ENCODE results near the gene TFEC.
"Not testable (repeated sequence)": the region's sequence is repeated elsewhere in the genome, so short reads cannot be mapped to it uniquely, and the experiment has no call there.

TFEC gene

GRCh38 chr7:116013675-116014074, 16.9 kb downstream of the TFEC start:
- Histone ChIP-seq H3K9ac (no peak overlapping the region), H3K27ac (no peak overlapping the region), H4K20me1 (peaks cover 0 to 24% (median 0%) of the 10 kb centered on the region in 11 experiments; a peak in 3 of 22 replicates), H3K4me2 (no peak overlapping the region), H3K36me3 (no peaks in the 10 kb centered on the region; a peak in 1 of 22 replicates), H3K4me3 (no peak overlapping the region), H3K4me1 (peaks cover 0 to 16% (median 0%) of the 10 kb centered on the region in 10 experiments; a peak in 5 of 20 replicates), H3K9me3 (replicated peaks in 1 of 11) (no peaks in the 10 kb centered on the region), H3K27me3 (no peaks in the 10 kb centered on the region)
- no peak for TF ChIP-seq Cebpa-rat (IDR thresholded peaks at IDR 0.05)

- no peak overlapping the region for H3K27ac ChIP-seq
- no peaks in the 10 kb centered on the region for H3K27me3 ChIP-seq
- H3K9me3 ChIP-seq (replicated peaks in 1 of 11): peaks cover 0 to 14% (median 3%) of the 10 kb centered on the region in 11 experiments; a peak in 11 of 22 replicates
- H3K9ac ChIP-seq: no peak overlapping the region
- H3K4me3 ChIP-seq: no peak overlapping the region
- H3K4me1 ChIP-seq: peaks cover 0 to 15% (median 0%) of the 10 kb centered on the region in 10 experiments; a peak in 4 of 20 replicates
- no peak for TF ChIP-seq Cebpa-rat (IDR thresholded peaks at IDR 0.05)
- H4K20me1 ChIP-seq: peaks cover 0 to 24% (median 0%) of the 10 kb centered on the region in 11 experiments; a peak in 3 of 22 replicates
- H3K4me2 ChIP-seq: no peak overlapping the region
- peaks cover 0 to 14% (median 0%) of the 10 kb centered on the region in 11 experiments; a peak in 4 of 22 replicates for H3K36me3 ChIP-seq
Observed at GRCh38 chr7:116011584-116011983, 19.0 kb downstream of the TFEC start.

- not testable (repeated sequence) for H3K27ac ChIP-seq, H3K4me3 ChIP-seq, H3K4me2 ChIP-seq, H3K9ac ChIP-seq, H4K20me1 ChIP-seq, H3K27me3 ChIP-seq, H3K4me1 ChIP-seq
- Histone ChIP-seq H3K36me3 (peaks cover 0 to 35% (median 0%) of the 10 kb centered on the region in 11 experiments; a peak in 5 of 22 replicates), H3K9me3 (replicated peaks in 1 of 11) (peaks cover 0 to 50% (median 18%) of the 10 kb centered on the region in 11 experiments; a peak in 15 of 22 replicates)
Observed at GRCh38 chr7:116004762-116005161, 25.8 kb downstream of the TFEC start.

- Histone ChIP-seq H3K9me3 (replicated peaks in 1 of 11) (peaks cover 0 to 25% (median 0%) of the 10 kb centered on the region in 11 experiments; a peak in 5 of 22 replicates), H4K20me1 (peaks cover 0 to 28% (median 0%) of the 10 kb centered on the region in 11 experiments; a peak in 4 of 22 replicates)
Observed at GRCh38 chr7:115997221-115997620, 33.3 kb downstream of the TFEC start.

GRCh38 chr7:115995701-115996100, 34.9 kb downstream of the TFEC start:
- Histone ChIP-seq H3K4me1 (no peaks in the 10 kb centered on the region), H3K9ac (no peak overlapping the region), H3K36me3 (peaks cover 0 to 9% (median 0%) of the 10 kb centered on the region in 11 experiments; a peak in 1 of 22 replicates), H3K27me3 (no peaks in the 10 kb centered on the region), H3K9me3 (replicated peaks in 1 of 11) (peaks cover 0 to 15% (median 0%) of the 10 kb centered on the region in 11 experiments; a peak in 5 of 22 replicates), H4K20me1 (peaks cover 0 to 19% (median 0%) of the 10 kb centered on the region in 11 experiments; a peak in 3 of 22 replicates), H3K4me2 (no peak overlapping the region), H3K4me3 (no peak overlapping the region), H3K27ac (no peak overlapping the region)
- no peak for TF ChIP-seq Cebpa-rat (IDR thresholded peaks at IDR 0.05)

More at GRCh38 chr7:115997221-115997620, 33.3 kb downstream of the TFEC start:
- no peak for TF ChIP-seq Cebpa-rat (IDR thresholded peaks at IDR 0.05)
- H3K27ac ChIP-seq: no peak overlapping the region
- H3K4me2 ChIP-seq: no peak overlapping the region
- H3K4me1 ChIP-seq: no peaks in the 10 kb centered on the region
- H3K36me3 ChIP-seq: peaks cover 0 to 9% (median 0%) of the 10 kb centered on the region in 11 experiments; a peak in 1 of 22 replicates
- no peak overlapping the region for H3K9ac ChIP-seq
- no peak overlapping the region for H3K4me3 ChIP-seq
- H3K27me3 ChIP-seq: no peaks in the 10 kb centered on the region

GRCh38 chr7:115988401-115988800, 42.2 kb downstream of the TFEC start:
- Histone ChIP-seq H3K4me2 (no peak overlapping the region), H3K36me3 (peaks cover 0 to 3% (median 0%) of the 10 kb centered on the region in 11 experiments; a peak in 1 of 22 replicates), H3K4me3 (no peak overlapping the region), H3K9me3 (replicated peaks in 1 of 11) (no peaks in the 10 kb centered on the region), H3K27me3 (no peaks in the 10 kb centered on the region), H3K9ac (no peak overlapping the region), H3K27ac (no peak overlapping the region), H4K20me1 (peaks cover 0 to 31% (median 0%) of the 10 kb centered on the region in 11 experiments; a peak in 3 of 22 replicates), H3K4me1 (peaks cover 0 to 7% (median 0%) of the 10 kb centered on the region in 10 experiments; a peak in 2 of 20 replicates)
- TF ChIP-seq Cebpa-rat (IDR thresholded peaks at IDR 0.05): no peak

GRCh38 chr7:115987486-115987885, 43.1 kb downstream of the TFEC start:
- H3K4me2 ChIP-seq: no peak overlapping the region
- H3K9ac ChIP-seq: no peak overlapping the region
- peaks cover 0 to 31% (median 0%) of the 10 kb centered on the region in 11 experiments; a peak in 3 of 22 replicates for H4K20me1 ChIP-seq
- no peaks in the 10 kb centered on the region for H3K9me3 ChIP-seq (replicated peaks in 1 of 11)
- H3K36me3 ChIP-seq: peaks cover 0 to 3% (median 0%) of the 10 kb centered on the region in 11 experiments; a peak in 1 of 22 replicates
- H3K4me1 ChIP-seq: peaks cover 0 to 7% (median 0%) of the 10 kb centered on the region in 10 experiments; a peak in 2 of 20 replicates
- no peak overlapping the region for H3K4me3 ChIP-seq
- no peaks in the 10 kb centered on the region for H3K27me3 ChIP-seq
- TF ChIP-seq Cebpa-rat (IDR thresholded peaks at IDR 0.05): no peak
- no peak overlapping the region for H3K27ac ChIP-seq

GRCh38 chr7:115984105-115984504, 46.5 kb downstream of the TFEC start:
- no peak overlapping the region for H3K9ac ChIP-seq
- H3K9me3 ChIP-seq (replicated peaks in 1 of 11): no peaks in the 10 kb centered on the region
- peaks cover 0 to 12% (median 0%) of the 10 kb centered on the region in 10 experiments; a peak in 3 of 20 replicates for H3K4me1 ChIP-seq
- TF ChIP-seq Cebpa-rat (IDR thresholded peaks at IDR 0.05): no peak
- peaks cover 0 to 28% (median 0%) of the 10 kb centered on the region in 11 experiments; a peak in 2 of 22 replicates for H4K20me1 ChIP-seq
- H3K27ac ChIP-seq: no peak overlapping the region
- H3K4me3 ChIP-seq: no peak overlapping the region
- H3K27me3 ChIP-seq: no peaks in the 10 kb centered on the region
- peaks cover 0 to 9% (median 0%) of the 10 kb centered on the region in 11 experiments; a peak in 4 of 22 replicates for H3K36me3 ChIP-seq
- no peak overlapping the region for H3K4me2 ChIP-seq

GRCh38 chr7:115980159-115980558, 50.4 kb downstream of the TFEC start:
- H3K9ac ChIP-seq: no peak overlapping the region
- no peak for TF ChIP-seq Cebpa-rat (IDR thresholded peaks at IDR 0.05)
- H3K4me2 ChIP-seq: peak overlapping the region in 1 of 11 experiments; percentile 40; a peak in 2 of 22 replicates
- H3K4me1 ChIP-seq: peaks cover 0 to 9% (median 0%) of the 10 kb centered on the region in 10 experiments; a peak in 3 of 20 replicates
- H3K4me3 ChIP-seq: no peak overlapping the region
- H3K36me3 ChIP-seq: peaks cover 0 to 9% (median 0%) of the 10 kb centered on the region in 11 experiments; a peak in 4 of 22 replicates
- peaks cover 0 to 13% (median 0%) of the 10 kb centered on the region in 11 experiments; a peak in 2 of 22 replicates for H4K20me1 ChIP-seq
- H3K27ac ChIP-seq: no peak overlapping the region
- no peaks in the 10 kb centered on the region for H3K9me3 ChIP-seq (replicated peaks in 1 of 11)
- no peaks in the 10 kb centered on the region for H3K27me3 ChIP-seq

All from BLaER1 treated with 17β-estradiol and CSF1 and Interleukin-3, amounts not matched to agents 10 nM and 100 nM (cell line).